Trophoblast cell (in vitro differentiated cells and primary cell): ENCODE data around the gene RAPGEF2.
A peak's percentile ranks its signal among the peaks of the same experiment; 100 is the strongest.
"Not testable (repeated sequence)": the region's sequence is repeated elsewhere in the genome, so short reads cannot be mapped to it uniquely, and the experiment has no call there.

Source experiments
- DNase-seq, 2 donors: peaks; one replicate each; pipeline ENCODE4 v3.0.0-alpha.2; 2016
- H2AFZ ChIP-seq: 2 replicates; pipeline ENCODE4 v1.6.1; 2013; ENCODE audit warnings: low read length, moderate library complexity, mild to moderate bottlenecking; ENCODE audit not compliant: insufficient read depth, poor library complexity
- H2AK5ac ChIP-seq: 2 replicates; pipeline ENCODE4 v1.6.1; 2013; ENCODE audit warnings: mild to moderate bottlenecking, low read length
- H2BK120ac ChIP-seq: 2 replicates; pipeline ENCODE4 v1.6.1; 2013; ENCODE audit warnings: low read length, mild to moderate bottlenecking, moderate library complexity; ENCODE audit not compliant: insufficient read depth, poor library complexity
- H2BK12ac ChIP-seq: 2 replicates; pipeline ENCODE4 v1.6.1; 2013; ENCODE audit warnings: mild to moderate bottlenecking, low read length, moderate library complexity
- H2BK5ac ChIP-seq: 2 replicates; pipeline ENCODE4 v1.6.1; 2013; ENCODE audit warnings: low read length, low read depth, moderate library complexity, mild to moderate bottlenecking; ENCODE audit not compliant: poor library complexity
- H3K14ac ChIP-seq: 2 replicates; pipeline ENCODE4 v1.6.1; 2013; ENCODE audit warnings: mild to moderate bottlenecking, low read length
- H3K18ac ChIP-seq: 2 replicates; pipeline ENCODE4 v1.6.1; 2013; ENCODE audit warnings: mild to moderate bottlenecking, low read length
- H3K23ac ChIP-seq: 2 replicates; pipeline ENCODE4 v1.6.1; 2013; ENCODE audit warnings: low read length
- H3K27ac ChIP-seq: 2 replicates; pipeline ENCODE4 v1.5.1; 2013; ENCODE audit warnings: low read depth, mild to moderate bottlenecking, inconsistent platforms, low read length, moderate library complexity
- H3K27me3 ChIP-seq: 2 replicates; pipeline ENCODE4 v1.6.1; 2013; ENCODE audit warnings: inconsistent platforms, mild to moderate bottlenecking, low read length, moderate library complexity; ENCODE audit not compliant: insufficient read depth
- H3K36me3 ChIP-seq, 2 experiments: 1 replicate in 1 of 2; 2 replicates in 1 of 2; pipeline ENCODE4 v1.6.1; 2013; ENCODE audit warnings: low read length in 2 of 2, mild to moderate bottlenecking in 2 of 2, moderate library complexity in 1 of 2; ENCODE audit not compliant: insufficient read depth in 2 of 2, control insufficient read depth in 1 of 2
- H3K4ac ChIP-seq: 2 replicates; pipeline ENCODE4 v1.6.1; 2013; ENCODE audit warnings: low read depth, mild to moderate bottlenecking, low read length, moderate library complexity
- H3K4me1 ChIP-seq, 2 experiments: 1 replicate in 1 of 2; 2 replicates in 1 of 2; pipeline ENCODE4 v1.6.1; 2013; ENCODE audit warnings: low read length in 2 of 2, mild to moderate bottlenecking in 2 of 2, moderate library complexity in 1 of 2; ENCODE audit not compliant: insufficient read depth in 2 of 2, control insufficient read depth in 1 of 2
- H3K4me2 ChIP-seq: 2 replicates; pipeline ENCODE4 v1.6.1; 2013; ENCODE audit warnings: inconsistent platforms, mild to moderate bottlenecking, low read length, moderate library complexity
- H3K4me3 ChIP-seq: 2 replicates; pipeline ENCODE4 v1.5.1; 2013; ENCODE audit warnings: mild to moderate bottlenecking, low read depth, low read length, inconsistent platforms
- H3K79me1 ChIP-seq: one replicate; pipeline ENCODE4 v1.6.1; 2013; ENCODE audit warnings: low read length
- H3K79me2 ChIP-seq: 2 replicates; pipeline ENCODE4 v1.6.1; 2013; ENCODE audit warnings: low read length, mild to moderate bottlenecking; ENCODE audit not compliant: control insufficient read depth, insufficient read depth, poor library complexity
- H3K9ac ChIP-seq: 2 replicates; pipeline ENCODE4 v1.6.1; 2013; ENCODE audit warnings: mild to moderate bottlenecking, low read length
- H3K9me3 ChIP-seq: 2 replicates; pipeline ENCODE4 v1.6.1; 2013; ENCODE audit warnings: low read depth, mild to moderate bottlenecking, control low read depth, inconsistent platforms, low read length; ENCODE audit not compliant: insufficient read depth
- H4K12ac ChIP-seq: 2 replicates; pipeline ENCODE4 v1.6.1; 2013; ENCODE audit warnings: low read depth, mild to moderate bottlenecking, low read length, moderate library complexity
- H4K8ac ChIP-seq: 2 replicates; pipeline ENCODE4 v1.6.1; 2013; ENCODE audit warnings: low read depth, mild to moderate bottlenecking, low read length, moderate library complexity
- H4K91ac ChIP-seq: one replicate; pipeline ENCODE4 v1.6.1; 2013; ENCODE audit warnings: low read depth, mild to moderate bottlenecking, low read length, moderate library complexity
- WGBS: extraction: QIAGEN DNeasy Blood & Tissue Kit; methylation state at CpG from one replicate; pipeline ENCODE4 v1.1.7; 2013; ENCODE audit warnings: missing lambda C conversion rate; ENCODE audit not compliant: insufficient read length, insufficient coverage; ENCODE audit errors: extremely low coverage; 5-methylcytosine and 5-hydroxymethylcytosine counted together

RAPGEF2 gene

DNA sequence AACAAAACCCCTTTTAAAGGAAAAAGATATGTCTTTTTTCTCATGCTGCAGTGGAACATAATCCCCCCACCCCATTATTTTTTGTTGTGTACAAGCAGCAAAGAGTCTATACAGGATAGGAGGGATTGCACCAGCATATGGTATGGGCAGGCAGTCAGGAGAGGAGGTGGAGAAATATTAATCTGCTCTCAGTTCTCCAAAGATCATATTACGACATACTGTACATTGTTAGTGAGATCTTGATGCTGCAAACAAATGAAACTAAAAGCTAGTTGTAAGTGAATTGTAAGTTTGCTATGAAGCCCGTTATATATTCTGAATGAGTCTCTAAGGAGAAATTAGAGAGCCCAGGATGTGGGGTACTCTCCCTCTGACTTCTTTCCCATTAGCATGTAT is 75.3 kb downstream of the RAPGEF2 start:
- H2BK5ac ChIP-seq, result no peak overlapping the region
- H4K12ac ChIP-seq, result no peak overlapping the region
- H3K4me1 ChIP-seq, result peaks cover 6 to 9% of the 10 kb centered on the region in 2 experiments
- peaks cover 4% of the 10 kb centered on the region for H3K79me1 ChIP-seq
- no peaks in the 10 kb centered on the region for H3K36me3 ChIP-seq
- peaks cover 5% of the 10 kb centered on the region for H3K79me2 ChIP-seq
- H4K8ac ChIP-seq, result no peak overlapping the region
- no peak overlapping the region for H3K23ac ChIP-seq
- no peak overlapping the region for H3K27ac ChIP-seq
- no peak overlapping the region for H3K9ac ChIP-seq
- H3K4me2 ChIP-seq, result no peak overlapping the region
- DNase-seq, result peak in 1 of 2 donors; percentile 14
- no peak overlapping the region for H2AK5ac ChIP-seq
- no peak overlapping the region for H3K14ac ChIP-seq
- H2BK12ac ChIP-seq, result no peak overlapping the region
- no peak overlapping the region for H3K18ac ChIP-seq
- H2AFZ ChIP-seq, result no peak overlapping the region
- no peak overlapping the region for H3K4me3 ChIP-seq
- no peaks in the 10 kb centered on the region for H3K27me3 ChIP-seq
- H3K9me3 ChIP-seq, result no peaks in the 10 kb centered on the region
- H3K4ac ChIP-seq, result no peak overlapping the region
- H2BK120ac ChIP-seq, result no peak overlapping the region
- no peak overlapping the region for H4K91ac ChIP-seq
- no CpG with 5 or more reads among the region's 2 CpGs for WGBS

DNA sequence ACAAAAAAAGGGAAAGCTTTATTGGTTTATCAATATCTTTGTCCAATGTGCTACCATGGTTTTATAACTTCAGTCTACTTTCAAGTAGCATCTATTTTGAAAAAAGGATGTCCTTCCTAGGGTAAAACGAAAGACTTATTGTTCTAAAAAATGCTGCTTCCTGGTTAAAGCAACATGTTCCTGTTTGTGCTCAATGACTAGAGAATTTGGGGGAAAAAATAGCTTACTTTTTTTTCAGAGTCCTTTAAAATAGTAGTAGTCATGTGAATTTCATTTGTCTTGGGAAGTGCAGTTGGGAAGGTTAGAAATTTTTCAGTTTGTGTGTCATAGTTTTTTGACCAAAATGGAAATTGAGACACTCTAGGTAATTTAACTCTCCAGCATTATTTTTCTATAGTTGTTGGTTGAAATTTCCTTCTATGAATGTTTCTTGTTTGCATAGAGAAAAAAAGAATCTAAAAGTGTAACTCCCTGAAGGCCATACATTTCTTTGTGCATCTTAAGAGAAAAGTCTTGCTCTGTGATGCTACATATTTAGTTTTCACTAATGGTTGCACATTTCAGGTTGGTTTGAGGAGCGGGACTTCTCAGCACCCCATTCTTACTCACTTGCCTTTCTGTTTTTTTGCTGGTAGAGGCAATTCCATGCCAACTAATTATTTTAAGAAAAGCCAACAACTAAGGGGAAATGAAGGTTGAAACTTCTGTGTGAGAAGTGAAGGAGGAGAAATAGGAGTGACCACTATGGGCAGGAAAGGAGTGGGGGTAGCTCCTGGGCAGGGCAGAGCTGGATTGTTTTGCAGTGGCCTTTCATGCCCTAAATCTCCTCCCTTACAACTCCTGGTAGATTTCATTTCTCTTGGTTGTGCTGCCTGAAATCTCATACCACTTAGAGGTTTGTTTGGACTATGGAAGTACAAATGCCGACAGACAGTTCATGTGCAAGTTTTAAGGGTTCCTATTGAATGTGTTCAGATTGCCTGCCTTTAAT is 76.4 kb downstream of the RAPGEF2 start:
- no peak overlapping the region for H2AFZ ChIP-seq
- no peaks in the 10 kb centered on the region for H3K27me3 ChIP-seq
- no peak overlapping the region for H2AK5ac ChIP-seq
- H3K36me3 ChIP-seq, result no peaks in the 10 kb centered on the region
- no peak overlapping the region for H2BK12ac ChIP-seq
- peaks cover 6 to 9% of the 10 kb centered on the region in 2 experiments for H3K4me1 ChIP-seq
- H3K18ac ChIP-seq, result no peak overlapping the region
- peak overlapping the region; percentile 3 for H3K23ac ChIP-seq
- H3K79me2 ChIP-seq, result peaks cover 5% of the 10 kb centered on the region
- H3K4me2 ChIP-seq, result no peak overlapping the region
- H4K12ac ChIP-seq, result no peak overlapping the region
- H4K8ac ChIP-seq, result no peak overlapping the region
- peaks cover 4% of the 10 kb centered on the region for H3K79me1 ChIP-seq
- no peaks in the 10 kb centered on the region for H3K9me3 ChIP-seq
- H3K14ac ChIP-seq, result no peak overlapping the region
- WGBS, result no CpG with 5 or more reads among the region's 3 CpGs
- H2BK5ac ChIP-seq, result no peak overlapping the region
- no peak overlapping the region for H3K4me3 ChIP-seq
- H4K91ac ChIP-seq, result no peak overlapping the region
- H2BK120ac ChIP-seq, result no peak overlapping the region
- no peak overlapping the region for H3K27ac ChIP-seq
- no peak for DNase-seq
- H3K4ac ChIP-seq, result no peak overlapping the region
- H3K9ac ChIP-seq, result no peak overlapping the region

DNA sequence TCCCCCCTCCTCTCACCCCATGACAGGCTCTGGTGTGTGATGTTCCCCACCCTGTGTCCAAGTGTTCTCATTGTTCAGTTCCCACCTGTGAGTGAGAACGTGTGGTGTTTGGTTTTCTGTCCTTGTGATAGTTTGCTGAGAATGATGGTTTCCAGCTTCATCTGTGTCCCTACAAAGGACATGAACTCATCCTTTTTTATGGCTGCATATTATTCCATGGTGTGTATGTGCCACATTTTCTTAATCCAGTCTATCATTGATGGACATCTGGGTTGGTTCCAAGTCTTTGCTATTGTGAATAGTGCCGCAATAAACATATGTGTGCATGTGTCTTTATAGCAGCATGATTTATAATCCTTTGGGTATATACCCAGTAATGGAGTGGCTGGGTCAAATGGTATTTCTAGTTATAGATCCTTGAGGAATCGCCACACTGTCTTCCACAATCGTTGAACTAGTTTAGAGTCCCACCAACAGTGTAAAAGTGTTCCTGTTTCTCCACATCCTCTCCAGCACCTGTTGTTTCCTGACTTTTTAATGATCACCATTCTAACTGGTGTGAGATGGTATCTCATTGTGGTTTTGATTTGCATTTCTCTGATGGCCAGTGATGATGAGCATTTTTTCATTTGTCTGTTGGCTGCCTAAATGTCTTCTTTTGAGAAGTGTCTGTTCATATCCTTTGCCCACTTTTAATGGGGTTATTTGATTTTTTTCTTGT is 81.2 kb downstream of the RAPGEF2 start:
- H3K23ac ChIP-seq, H3K14ac ChIP-seq, H2BK12ac ChIP-seq, H3K9ac ChIP-seq, H2AK5ac ChIP-seq, H3K4me2 ChIP-seq, H3K79me1 ChIP-seq, H3K18ac ChIP-seq, DNase-seq, H3K4ac ChIP-seq, H4K91ac ChIP-seq, H4K12ac ChIP-seq, H2AFZ ChIP-seq, H3K9me3 ChIP-seq, H3K36me3 ChIP-seq, H2BK120ac ChIP-seq, H3K27ac ChIP-seq, H3K79me2 ChIP-seq, H4K8ac ChIP-seq, H3K4me3 ChIP-seq, H3K4me1 ChIP-seq, H2BK5ac ChIP-seq, H3K27me3 ChIP-seq: not testable (repeated sequence)
- no CpG with 5 or more reads among the region's 4 CpGs for WGBS

- no peak overlapping the region for H3K4me3 ChIP-seq
- DNase-seq, result no peak
- no peak overlapping the region for H4K12ac ChIP-seq
- no peak overlapping the region for H3K27ac ChIP-seq
- H3K36me3 ChIP-seq, result no peaks in the 10 kb centered on the region
- H3K4ac ChIP-seq, result no peak overlapping the region
- no CpG with 5 or more reads among the region's 1 CpG for WGBS
- no peaks in the 10 kb centered on the region for H3K79me2 ChIP-seq
- H2BK12ac ChIP-seq, result no peak overlapping the region
- H2BK120ac ChIP-seq, result no peak overlapping the region
- no peak overlapping the region for H3K23ac ChIP-seq
- H3K79me1 ChIP-seq, result no peaks in the 10 kb centered on the region
- no peak overlapping the region for H3K14ac ChIP-seq
- no peaks in the 10 kb centered on the region for H3K9me3 ChIP-seq
- no peak overlapping the region for H2AK5ac ChIP-seq
- H3K4me2 ChIP-seq, result no peak overlapping the region
- no peak overlapping the region for H2BK5ac ChIP-seq
- no peak overlapping the region for H3K9ac ChIP-seq
- no peak overlapping the region for H4K91ac ChIP-seq
- H2AFZ ChIP-seq, result no peak overlapping the region
- no peak overlapping the region for H3K18ac ChIP-seq
- H3K27me3 ChIP-seq, result no peaks in the 10 kb centered on the region
- no peak overlapping the region for H4K8ac ChIP-seq
- no peaks in the 10 kb centered on the region for H3K4me1 ChIP-seq
These were observed 82.7 kb downstream of the RAPGEF2 start for GRCh38 chr4:159185591-159186023.
